Hindlimb muscle (tissue), 1 donor: ENCODE measurements around the gene NEK5. TPM values are rescaled to one million over a fixed set of nuclear protein-coding genes. Genes with fewer than 3 reads are reported as not detected.
"Not testable (repeated sequence)": the region's sequence is repeated elsewhere in the genome, so short reads cannot be mapped to it uniquely, and the experiment has no call there.

Experiments used
- DNase-seq: peaks from one replicate; pipeline ENCODE4 v3.0.0-alpha.2; 2013
- polyA plus RNA-seq: library from polyadenylated mRNA; unstranded; fragments of 120-200 nt; gene quantifications from one replicate; pipeline ENCODE4 v1.2.1, GENCODE V29; 2013; ENCODE audit not compliant: insufficient read length

Gene NEK5
- polyA plus RNA-seq, 1 donor, result 0.65 TPM

DNA sequence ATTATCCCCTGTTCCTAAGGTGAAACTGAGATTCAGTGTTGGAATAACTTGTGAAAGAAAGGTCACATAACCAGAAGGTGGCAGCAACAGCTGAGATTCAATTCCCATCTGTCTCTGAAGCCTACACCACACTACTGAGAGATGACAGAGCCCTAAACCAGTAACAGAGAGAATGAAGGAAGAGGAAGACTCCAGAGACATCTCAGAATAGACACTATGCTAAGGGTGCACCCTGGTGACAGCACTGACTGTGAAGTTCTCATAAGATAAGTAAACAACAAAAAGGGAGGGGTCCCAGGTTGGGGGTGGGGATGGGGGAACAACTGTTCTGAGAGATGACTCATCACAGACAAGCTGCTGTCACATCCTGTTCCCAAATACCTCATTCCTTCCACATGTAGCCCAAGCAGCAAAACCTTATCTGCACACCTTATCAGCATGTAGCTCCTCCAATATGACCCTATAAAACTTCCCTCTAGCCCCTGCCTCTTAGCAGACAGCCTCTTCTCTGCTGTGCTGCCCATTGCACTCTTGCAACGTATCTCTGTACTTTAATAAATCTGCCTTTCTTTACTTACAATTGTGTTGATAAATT is 57.8 kb downstream of the NEK5 start:
- no peak for DNase-seq

DNA sequence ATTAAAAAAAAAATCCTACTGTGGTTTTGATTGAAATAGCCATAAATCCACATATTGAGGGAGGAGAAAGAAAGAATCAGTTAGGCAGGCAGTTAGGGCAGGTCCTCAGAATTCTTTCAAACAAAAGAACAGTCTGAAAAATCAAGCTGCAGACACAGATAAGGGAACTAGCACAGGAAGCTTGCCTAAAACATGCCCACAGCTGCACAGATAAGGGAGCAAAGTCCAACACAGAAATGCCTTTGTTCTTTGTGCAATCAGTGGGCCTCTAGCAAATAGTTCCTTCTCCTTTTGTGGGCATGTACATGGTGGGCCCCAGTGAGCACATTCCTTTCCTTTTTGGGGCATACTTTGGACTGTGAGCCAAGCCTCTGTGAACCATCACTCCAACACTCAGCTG is 61.6 kb downstream of the NEK5 start:
- no peak for DNase-seq

DNA sequence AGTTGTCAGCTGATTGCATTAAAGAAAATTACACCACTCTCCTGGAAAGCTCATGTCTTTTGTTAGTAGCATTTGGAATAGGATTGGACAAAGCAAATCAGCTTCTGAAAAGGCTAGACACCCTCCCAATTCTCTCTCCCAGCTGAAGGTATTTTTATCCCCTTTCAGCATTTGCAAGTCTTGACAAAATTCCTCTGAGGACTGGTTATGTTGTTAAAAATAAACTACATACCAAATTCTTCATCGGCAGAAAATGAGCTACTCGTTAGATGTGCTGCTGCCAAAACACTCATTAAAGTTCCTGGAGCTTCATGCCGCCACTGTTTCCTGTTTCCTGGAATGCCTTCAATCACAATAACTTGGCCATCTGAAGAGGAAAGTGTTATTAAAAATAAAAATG is 67.3 kb downstream of the NEK5 start:
- DNase-seq, result peak; percentile 14

DNA sequence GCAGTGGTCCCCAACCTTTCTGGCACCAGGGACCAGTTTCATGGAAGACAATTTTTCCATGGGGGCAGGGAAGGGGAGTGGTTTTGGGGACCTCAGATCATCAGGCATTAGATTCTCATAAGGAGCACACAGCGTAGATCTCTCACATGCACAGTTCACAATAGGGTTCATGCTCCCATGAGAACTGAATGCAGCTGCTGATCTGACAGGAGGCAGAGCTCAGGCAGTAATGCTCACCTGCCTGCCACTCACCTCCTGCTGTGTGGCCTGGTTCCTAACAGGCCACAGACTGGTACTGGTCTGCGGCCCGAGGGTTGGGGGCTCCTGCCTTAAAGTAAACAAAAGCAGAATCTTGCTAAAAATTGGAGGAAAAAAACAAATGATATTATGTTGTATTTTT is 67.8 kb downstream of the NEK5 start:
- not testable (repeated sequence) for DNase-seq

DNA sequence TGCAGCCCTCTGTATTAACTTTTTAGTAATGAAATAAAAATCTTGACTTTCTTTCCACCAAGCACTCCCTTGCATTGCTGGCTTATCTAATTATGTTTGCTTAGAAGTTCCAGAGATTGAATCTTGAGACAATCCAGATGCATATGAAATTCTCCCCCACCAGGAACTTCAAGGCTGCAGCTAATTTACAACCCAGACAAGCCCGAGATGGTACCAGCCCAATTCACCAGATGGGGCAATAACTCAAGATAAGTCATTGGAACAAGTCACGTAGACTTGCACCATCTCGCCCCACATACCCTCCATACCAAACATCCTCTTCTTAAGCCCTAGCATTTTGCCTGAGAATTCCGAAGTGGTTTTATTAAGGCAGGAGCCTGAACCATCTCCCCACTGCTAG is 75.4 kb downstream of the NEK5 start:
- DNase-seq, result no peak

DNA sequence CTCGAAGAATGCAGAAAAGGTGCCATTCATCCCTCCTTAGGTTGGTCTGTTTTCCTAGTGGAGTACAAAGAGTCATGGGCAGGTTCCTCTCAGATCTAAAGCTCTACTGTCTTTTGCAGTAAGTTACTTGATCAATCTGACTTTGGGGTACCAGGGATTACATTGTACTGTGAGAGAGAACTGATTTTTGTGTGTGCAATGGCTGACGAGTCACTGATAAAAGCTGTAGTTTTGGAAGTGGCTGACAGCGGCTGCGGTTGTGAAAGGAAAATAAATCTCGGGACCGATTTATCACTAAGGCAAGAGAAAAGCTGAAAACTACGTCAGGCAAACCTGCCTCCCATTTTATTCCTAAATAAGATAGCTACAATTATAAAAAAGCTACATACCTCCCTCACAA is 77.5 kb downstream of the NEK5 start:
- DNase-seq, result no peak

DNA sequence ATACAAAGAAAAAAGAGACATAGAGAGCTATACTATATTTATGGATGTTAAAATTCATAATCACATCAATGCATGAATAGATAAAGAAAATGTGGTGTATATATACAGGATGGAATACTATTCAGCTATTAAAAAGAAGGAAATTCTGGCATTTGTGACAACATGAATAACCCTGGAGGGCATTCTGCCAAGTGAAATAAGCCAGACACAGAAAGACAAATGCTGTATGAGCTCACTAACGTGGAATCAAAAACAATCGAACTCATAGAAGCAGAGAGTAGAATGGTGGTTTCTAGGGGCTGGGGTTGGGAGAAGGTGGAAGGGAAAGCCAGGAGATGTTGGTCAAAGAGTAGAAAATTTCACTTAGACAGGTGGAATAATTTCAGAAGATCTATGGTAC is 80.4 kb downstream of the NEK5 start:
- DNase-seq, result no peak

DNA sequence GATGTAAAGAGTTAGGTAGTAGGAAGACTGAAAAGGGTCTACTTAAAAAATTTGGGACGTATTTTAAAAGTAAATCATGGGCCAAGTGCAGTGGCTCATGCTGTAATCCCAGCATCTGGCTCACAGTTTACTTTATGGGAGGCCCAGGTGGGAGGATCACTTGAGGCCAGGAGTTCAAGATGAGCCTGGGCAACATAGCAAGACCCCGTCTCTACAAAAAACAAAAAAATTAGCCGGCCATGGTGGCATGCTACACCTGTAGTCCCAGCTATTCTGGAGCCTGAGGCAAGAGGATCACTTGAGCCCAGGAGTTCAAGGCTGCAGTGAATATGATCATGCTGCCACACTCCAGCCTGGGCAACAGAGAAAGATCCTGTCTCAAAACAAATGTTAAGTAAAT is 81.4 kb downstream of the NEK5 start:
- no peak for DNase-seq

DNA sequence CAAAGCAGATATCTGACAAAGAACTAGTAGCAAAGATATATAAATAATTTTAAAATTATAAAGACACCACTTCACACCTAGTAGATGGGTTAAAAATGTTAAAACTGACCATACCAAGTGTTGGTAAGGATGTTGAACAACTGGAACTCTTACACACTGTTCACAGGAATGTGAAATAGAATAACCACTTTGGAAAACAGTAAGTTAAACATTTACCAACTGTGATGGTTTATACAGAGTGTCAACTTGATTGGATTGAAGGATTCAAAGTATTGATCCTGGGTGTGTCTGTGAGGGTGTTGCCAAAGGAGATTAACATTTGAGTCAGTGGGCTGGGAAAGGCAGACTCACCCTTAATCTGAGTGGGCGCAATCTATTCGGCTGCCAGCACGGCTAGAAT is 85.2 kb downstream of the NEK5 start:
- DNase-seq, result no peak

DNA sequence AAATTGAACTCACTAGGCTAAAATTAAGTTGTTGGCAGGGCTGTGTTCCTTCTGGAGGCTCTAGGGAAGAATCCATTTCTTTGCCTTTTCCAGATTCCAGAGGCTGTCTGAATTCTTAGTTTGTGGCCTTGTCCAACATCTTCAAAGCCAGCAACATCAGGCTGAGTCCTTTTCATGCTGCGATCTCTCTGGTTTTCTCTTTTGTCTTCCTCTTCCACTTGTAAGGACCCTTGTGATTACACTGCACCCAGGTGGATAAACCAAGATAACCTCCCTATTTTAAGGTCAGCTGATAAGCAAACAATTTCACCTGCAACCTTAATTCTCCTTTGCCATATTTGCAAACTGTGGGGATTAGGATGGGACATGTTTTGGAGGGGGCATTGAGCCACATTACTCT is 92.8 kb downstream of the NEK5 start:
- no peak for DNase-seq

DNA sequence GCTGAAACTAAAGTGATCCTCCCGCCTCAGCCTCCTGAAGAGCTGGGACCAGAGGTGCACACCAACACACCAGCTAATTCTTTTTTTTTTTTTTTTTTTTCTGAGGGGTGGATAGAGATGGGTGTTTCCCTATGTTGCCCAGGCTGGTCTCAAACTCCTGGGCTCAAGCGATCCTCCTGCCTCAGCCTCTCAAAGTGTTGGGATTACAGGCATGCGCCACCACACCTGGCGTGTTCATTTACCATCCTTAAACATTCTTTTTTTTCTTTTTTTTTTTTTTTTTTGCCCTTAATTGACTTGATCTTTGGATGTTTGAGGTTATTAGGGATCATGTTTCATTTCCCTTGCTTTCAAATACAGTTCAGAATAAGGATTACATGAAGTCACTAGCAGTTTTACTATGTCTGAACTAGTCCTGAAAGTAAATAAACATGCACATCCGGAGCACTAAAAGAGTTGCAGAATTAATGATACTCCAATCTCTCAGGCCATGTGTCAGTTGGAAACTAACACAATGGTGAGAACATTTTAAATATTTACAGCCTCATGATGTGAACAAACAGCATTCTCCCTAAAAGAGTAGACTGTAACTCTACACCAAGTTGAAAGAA is 94.2 kb downstream of the NEK5 start:
- no peak for DNase-seq

DNA sequence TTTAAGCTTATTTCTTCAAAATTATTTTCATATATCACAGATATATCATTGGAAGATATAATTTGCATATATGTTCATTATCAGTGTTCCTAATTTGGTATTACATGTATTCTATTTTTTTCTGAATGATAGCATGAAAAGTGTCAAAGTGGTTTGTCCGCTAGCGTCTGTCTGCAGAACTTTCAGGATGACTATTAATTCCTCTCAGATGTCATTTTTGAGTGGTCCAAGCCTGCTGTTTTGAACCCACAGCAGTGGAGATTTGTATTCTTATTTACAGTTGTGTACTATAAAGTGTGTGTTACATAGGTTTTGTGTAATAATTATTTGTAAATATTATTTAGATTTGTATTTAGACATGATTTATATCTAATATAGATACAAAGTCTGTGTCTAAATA is 95.8 kb downstream of the NEK5 start:
- DNase-seq, result no peak

DNA sequence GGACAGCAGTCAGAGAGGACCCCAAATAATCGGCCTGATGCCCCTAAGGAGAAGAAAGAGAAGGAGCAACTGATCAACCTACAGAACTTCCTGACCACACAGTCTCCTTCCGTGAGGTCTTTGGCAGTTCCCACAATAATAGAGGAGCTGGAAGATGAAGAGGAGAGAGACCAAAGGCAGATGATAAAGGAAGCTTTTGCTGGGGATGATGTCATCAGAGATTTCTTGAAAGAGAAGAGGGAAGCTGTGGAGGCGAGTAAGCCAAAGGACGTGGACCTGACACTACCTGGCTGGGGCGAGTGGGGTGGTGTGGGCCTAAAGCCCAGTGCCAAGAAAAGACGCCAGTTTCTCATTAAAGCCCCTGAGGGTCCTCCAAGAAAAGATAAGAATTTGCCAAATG is 98.5 kb downstream of the NEK5 start:
- not testable (repeated sequence) for DNase-seq

DNA sequence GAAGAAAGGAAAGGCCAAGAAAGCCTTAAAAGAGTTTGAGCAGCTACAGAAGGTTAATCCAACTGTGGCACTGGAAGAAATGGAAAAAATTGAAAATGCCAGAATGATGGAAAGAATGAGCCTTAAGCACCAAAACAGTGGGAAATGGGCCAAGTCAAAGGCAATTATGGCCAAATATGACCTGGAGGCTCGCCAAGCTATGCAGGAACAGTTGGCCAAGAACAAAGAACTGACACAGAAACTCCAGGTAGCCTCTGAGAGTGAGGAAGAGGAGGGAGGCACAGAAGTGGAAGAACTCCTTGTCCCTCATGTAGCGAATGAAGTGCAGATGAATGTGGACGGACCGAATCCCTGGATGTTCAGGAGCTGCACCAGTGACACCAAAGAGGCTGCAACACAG is 99.3 kb downstream of the NEK5 start:
- DNase-seq, result no peak

DNA sequence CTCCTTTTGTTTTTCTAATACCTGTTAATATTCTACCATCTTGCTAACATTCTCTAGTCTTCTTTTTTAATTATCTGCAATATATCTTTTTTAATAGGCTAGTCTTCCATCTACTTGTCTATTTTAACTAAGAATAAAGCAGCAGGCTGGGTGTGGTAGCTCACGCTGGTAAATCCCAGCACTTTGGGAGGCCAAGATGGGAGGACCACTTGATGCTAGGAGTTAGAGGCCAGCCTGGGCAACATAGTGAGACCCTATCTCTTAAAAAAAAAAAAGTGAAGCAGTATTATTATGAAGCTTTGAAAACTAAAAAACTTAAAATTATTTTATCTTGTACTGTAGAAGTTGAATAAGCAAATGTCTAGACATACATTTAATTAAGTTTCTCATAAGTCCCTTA is 101.0 kb downstream of the NEK5 start:
- DNase-seq, result no peak

DNA sequence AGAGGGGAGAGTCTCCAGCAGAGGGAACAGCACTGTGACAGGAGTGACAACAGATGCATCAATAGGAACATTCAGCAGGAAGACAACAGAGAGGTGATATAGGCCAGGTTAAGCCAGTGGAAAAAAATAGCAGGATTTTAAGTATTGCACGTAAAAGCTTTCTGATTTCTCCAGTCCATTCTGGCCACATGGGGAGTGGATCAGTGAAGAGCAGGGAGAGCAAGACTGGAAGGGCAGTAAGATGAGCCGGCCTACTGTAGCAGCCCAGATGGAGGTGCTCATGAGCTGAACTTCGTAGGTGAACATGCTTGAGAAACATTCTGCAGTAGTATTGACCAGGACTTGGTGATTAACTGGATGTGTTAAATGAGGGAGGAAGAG is 102.6 kb downstream of the NEK5 start:
- DNase-seq, result no peak

DNA sequence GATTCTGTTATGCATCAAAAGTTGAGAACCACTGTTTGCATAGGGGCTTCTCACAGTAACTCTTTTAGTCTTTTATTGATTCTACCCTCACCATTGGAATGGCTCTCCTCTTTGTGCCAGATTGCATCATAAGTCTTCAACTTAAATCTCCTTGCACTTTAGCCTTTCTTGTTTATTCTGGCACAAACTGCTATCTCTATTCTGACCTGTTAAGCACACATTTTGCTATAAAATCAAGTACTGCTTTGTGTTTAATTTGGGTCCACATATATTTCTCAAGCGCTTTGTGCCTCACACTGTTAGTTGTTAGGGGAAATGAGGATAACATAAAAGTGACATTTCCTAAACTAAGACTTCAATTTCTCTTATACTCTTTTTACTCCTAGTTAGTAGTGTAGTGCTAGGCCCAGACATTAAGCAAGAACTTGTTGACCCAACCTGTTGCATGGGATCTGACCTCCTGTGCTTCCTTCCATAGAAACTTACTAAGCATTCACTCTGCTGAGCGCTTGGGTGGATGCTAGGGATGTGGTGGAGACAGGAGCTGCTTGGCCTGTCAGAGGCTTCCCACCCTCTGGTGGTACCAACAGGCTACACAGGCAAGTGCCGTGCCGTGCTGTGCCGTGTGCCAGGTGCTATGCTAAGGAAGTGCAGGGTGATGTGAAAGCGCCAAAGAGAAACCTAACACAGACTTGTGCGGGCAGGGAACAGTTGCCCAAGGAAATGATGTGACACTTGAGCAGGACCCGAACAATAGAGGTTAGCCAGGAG is 103.2 kb downstream of the NEK5 start:
- no peak for DNase-seq

DNA sequence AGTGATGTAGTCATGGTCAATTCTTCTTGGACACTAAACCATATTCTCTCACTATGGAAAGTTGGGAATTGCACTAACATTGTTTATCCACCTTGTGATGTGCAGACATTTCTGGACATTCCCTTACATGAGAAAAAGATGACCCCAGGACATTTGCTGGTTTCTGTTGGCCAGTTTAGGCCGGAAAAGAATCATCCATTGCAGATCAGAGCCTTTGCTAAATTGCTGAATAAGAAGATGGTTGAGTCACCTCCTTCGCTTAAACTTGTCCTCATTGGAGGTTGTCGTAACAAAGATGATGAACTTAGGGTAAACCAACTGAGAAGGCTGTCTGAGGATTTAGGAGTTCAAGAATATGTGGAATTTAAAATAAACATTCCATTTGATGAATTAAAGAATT is 104.4 kb downstream of the NEK5 start, which contains the start of gene UTP14C:
UTP14C (plus strand) TSS at position 211 of the 400 bp plus-strand sequence. CDS start 4,114 bp downstream, outside the sequence.
- DNase-seq, result no peak

DNA sequence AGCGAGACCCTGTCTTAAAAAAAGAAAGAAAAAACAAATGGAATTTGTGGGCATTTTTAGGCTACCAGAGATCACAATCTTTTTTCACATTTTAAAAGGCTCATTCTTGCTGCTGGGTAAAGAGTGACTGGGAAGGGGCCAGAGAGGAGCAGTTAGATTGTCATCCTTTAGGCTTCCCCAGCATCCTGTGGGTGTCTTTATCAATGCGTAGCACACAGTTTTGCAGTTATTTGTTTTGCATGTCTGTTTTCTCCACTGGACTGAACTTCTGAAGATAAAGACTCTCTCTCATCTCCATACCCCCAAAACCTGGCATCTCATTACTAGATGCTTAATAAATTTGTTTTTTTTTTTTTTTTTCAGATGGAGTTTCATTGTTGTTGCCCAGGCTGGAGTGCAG is 106.5 kb downstream of the NEK5 start:
- DNase-seq, result no peak

DNA sequence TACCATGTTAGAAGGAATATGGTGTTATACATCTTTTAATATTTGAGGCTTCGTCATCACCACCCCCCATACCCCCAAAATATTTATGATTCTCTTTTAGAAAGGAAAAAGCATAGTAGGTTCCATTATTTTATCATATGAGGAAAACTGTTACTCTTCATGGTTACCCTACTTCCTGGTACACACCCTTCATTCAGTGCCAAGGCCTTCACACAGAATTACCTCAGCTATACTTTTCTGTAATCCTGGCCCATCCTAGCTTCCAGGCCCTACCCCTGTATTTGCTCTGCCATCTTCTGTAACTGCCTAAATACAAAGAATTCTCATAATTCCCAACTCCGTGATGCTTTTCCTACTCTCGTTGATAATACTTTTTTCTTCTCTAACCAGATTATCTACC is 108.7 kb downstream of the NEK5 start:
- DNase-seq, result no peak

DNA sequence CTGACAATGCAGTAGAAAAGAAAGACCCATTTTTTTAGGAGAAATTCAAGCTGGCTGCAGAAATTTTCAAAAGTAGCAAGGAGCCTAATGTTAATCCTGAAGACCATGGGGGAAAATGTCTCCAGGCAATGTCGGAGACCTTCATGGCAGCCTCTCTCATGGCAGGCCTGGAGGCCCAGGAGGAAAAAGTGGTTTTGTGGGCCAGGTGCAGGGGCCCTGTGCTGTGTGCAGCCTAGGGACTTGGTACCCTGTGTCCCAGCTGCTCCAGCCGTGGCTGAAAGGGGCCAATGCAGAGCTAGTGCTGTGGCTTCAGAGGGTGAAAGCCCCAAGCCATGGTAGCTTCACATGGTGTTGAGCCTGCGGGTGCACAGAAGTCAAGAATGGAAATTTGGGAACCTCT is 112.6 kb downstream of the NEK5 start:
- DNase-seq, result no peak

DNA sequence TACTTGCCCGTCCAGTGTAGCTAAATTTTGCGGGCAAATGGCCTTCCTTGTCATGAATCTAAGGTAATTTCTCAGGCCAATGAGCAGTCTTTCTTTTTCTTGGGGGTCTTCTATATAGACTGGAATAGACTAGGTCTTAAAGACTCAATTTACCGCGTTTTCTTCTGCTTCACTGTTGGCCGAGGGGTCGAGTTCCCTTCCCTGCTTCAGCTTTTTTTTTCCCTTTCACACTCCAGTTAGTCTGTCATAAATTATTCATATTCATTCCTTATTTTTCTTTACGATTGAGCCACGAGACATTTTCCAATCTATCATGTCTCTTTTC is 116.4 kb downstream of the NEK5 start:
- DNase-seq, result no peak

DNA sequence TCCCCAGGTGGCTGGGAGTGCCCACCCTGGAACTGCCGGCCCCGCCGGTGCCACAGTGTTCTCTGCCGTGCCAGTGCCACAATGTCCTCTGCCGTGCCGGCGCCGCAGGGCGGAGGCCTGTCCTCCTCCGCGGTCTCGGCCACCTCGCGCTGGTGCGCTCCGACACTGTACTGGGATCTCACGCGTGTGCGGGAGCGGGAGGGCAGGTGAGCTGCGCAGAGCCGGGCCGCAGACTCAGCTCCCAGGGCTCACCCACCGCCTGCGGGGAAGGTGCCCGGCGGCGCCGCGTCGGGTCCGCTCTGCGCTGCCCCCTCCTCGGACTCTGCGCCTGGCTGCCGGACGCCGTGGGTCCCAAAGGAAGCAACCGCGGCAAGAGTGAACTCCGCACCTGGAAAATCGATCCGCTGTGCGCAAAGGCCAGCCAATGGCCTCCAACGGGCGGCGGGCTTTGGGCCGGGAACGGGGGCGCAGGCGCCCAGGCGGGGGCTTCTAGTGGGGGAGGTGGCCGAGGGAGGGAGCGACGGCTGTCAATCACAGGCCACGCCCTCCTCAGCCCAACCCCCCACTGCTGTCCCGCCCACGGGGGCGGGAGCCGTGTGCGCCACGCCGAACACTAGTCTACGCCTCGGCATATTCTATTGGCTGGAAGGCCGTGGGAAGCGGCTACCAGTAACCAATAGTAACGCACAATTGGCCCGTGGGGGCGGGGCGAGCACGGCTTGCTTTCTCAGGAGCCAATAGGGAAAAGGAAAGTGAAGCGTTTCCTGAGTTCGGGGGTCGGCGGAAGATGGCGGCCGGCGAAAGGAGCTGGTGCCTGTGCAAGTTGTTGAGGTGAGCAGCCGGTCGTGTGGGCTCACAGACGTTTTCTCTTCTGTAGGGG is 117.0 kb downstream of the NEK5 start, which contains the start of gene ALG11:
ALG11 (plus strand) TSS at position 767 of the 880 bp plus-strand sequence; CDS start at position 788, 21 bp downstream.
- DNase-seq, result peak; percentile 98
